Measurements from ENCODE around the gene USP20.
A peak's percentile ranks its signal among the peaks of the same experiment; 100 is the strongest.

USP20 gene

DNA sequence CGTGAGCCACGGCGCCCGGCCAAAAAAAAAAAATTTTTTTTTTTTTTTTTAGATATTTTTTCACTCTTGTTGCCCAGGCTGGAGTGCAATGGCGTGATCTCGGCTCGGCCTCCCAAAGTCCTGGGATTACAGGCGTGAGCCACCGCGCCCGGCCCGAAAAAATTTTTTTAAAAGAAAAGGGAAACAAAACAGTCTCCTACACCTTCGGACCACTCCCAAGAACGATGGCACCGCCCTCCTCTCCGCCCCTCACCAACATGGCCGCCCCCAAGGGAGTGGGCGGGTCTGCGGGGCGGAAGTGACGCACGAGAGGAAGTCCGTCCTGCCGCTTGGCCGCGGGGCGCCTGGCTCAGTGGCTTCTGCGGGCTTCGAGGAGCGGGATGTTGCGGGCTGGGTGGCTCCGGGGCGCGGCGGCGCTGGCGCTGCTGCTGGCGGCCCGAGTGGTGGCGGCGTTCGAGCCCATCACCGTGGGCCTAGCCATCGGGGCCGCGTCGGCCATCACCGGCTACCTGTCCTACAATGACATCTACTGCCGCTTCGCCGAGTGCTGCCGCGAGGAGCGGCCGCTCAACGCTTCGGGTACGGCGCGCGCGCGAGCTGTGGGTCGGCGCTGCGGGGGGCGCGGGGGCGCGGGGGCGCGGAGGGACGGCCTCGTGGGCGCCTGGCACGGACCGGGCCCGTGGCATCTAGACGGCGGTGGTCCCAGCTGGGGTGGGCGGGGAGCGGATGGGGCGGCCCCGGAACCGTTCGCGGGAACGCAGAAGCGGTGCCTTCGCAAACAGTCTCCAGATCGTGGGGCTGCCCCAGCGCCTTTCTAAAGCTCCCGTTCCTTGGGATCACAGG, 32.2 kb upstream of the USP20 start, which contains the start of gene TOR1B (continued):
- TF ChIP-seq, protein P1, sequence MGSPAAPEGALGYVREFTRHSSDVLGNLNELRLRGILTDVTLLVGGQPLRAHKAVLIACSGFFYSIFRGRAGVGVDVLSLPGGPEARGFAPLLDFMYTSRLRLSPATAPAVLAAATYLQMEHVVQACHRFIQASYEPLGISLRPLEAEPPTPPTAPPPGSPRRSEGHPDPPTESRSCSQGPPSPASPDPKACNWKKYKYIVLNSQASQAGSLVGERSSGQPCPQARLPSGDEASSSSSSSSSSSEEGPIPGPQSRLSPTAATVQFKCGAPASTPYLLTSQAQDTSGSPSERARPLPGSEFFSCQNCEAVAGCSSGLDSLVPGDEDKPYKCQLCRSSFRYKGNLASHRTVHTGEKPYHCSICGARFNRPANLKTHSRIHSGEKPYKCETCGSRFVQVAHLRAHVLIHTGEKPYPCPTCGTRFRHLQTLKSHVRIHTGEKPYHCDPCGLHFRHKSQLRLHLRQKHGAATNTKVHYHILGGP (tag by site-specific recombination; IDR thresholded peaks at IDR 0.05) = no peak
- TF ChIP-seq ZNF561 (tag by site-specific recombination; IDR thresholded peaks at IDR 0.05; ENCODE audit: borderline replicate concordance) = no peak; the same call in 1 of the 2 replicates

DNA sequence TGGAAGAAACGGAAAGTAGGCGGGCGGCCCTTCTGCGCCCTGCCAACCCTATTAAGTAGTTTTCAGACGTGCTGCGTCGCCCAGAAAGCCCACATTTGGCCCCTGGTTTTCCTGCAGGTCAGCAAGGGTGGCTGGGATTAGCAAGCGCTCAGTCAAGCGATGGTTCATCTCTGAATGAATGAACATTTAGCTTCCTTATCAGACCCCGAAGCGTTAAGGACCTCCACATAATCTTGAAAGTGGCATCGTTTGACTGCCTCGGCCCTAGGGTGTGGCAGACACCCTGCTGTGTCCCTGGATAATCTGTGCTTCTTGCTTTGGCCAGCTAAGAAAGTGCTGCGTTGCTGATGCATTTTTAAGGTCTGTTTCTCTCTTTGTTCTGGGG, 31.6 kb upstream of the USP20 start:
- H3K27ac ChIP-seq (ENCODE audit: extremely low read depth, low read depth, low read length) = peak overlapping the region; percentile 5; the same call in 1 of the 2 replicates
- H3K36me3 ChIP-seq (ENCODE audit: control insufficient read depth in 2 of 2, insufficient read depth in 1 of 2, low read length in 2 of 2) = peaks cover 8 to 34% of the 10 kb centered on the region in 2 experiments; a peak in 2 of 3 replicates
- no peaks in the 10 kb centered on the region for H3K9me3 ChIP-seq (ENCODE audit: control insufficient read depth, insufficient read depth, low read depth, low read length)
- peak overlapping the region; percentile 80 for H3K4me3 ChIP-seq (ENCODE audit: low read depth, low read length)
- no peaks in the 10 kb centered on the region for H3K4me1 ChIP-seq (ENCODE audit: control insufficient read depth, insufficient read depth, low read length)
- ChIA-PET CTCF (interaction anchor here (0.6 to 2.0 kb wide), 7 partner anchors 13 to 442 kb away, joined by 3 to 7 read pairs (median 4); no protein-coding TSS in a partner anchor), POLR2A (interaction anchor here (0.8 to 2.2 kb wide), 6 partner anchors 8 to 626 kb away, joined by 3 to 8 read pairs (median 4); partner anchors contain the start of gene IER5L)
- TF ChIP-seq SCRT2 (tag by site-specific recombination; IDR thresholded peaks at IDR 0.05) (no peak), ZNF391 (tag by site-specific recombination; IDR thresholded peaks at IDR 0.05; ENCODE audit: borderline replicate concordance, low read depth) (no peak), KLF7 (tag by site-specific recombination; IDR thresholded peaks at IDR 0.05; ENCODE audit: borderline replicate concordance) (0 out of 2 replicates have a peak, but pooled peaks have one; percentile 54), ZNF133 (tag by site-specific recombination; IDR thresholded peaks at IDR 0.05) (no peak), ZNF335 (tag by site-specific recombination; conservative IDR thresholded peaks at IDR 0.05) (peak; percentile 74), ZNF558 (tag by site-specific recombination; IDR thresholded peaks at IDR 0.05) (no peak), OVOL3 (tag by site-specific recombination; IDR thresholded peaks at IDR 0.05) (no peak), ZNF660 (tag by site-specific recombination; IDR thresholded peaks at IDR 0.05) (no peak), ZBTB21 (tag by site-specific recombination; IDR thresholded peaks at IDR 0.05) (no peak), ZNF600 (tag by site-specific recombination; IDR thresholded peaks at IDR 0.05) (no peak), ZBTB8A (tag by site-specific recombination; IDR thresholded peaks at IDR 0.05) (peak; percentile 83), KLF1 (tag by site-specific recombination; IDR thresholded peaks at IDR 0.05) (peak; percentile 52; the same call in 1 of the 2 replicates), HOXA7 (CRISPR knock-in tag; IDR thresholded peaks at IDR 0.05; ENCODE audit: borderline replicate concordance) (no peak), SP2 (tag by site-specific recombination; IDR thresholded peaks at IDR 0.05) (peak; percentile 19; the same call in 1 of the 2 replicates), YY1 (tag by site-specific recombination; IDR thresholded peaks at IDR 0.05) (no peak), MZF1 (tag by site-specific recombination; IDR thresholded peaks at IDR 0.05; ENCODE audit: borderline replicate concordance) (no peak), RBAK (tag by site-specific recombination; IDR thresholded peaks at IDR 0.05) (no peak), KLF9 (tag by site-specific recombination; IDR thresholded peaks at IDR 0.05; ENCODE audit: low read depth) (peak; percentile 11; the same call in 1 of the 2 replicates), GFI1B (tag by site-specific recombination; IDR thresholded peaks at IDR 0.05) (no peak), ZNF121 (tag by site-specific recombination; IDR thresholded peaks at IDR 0.05) (no peak), BCL11A (tag by site-specific recombination; IDR thresholded peaks at IDR 0.05; ENCODE audit: low read depth) (no peak), SP3 (tag by site-specific recombination; IDR thresholded peaks at IDR 0.05) (no peak)
- TF ChIP-seq, protein P2, sequence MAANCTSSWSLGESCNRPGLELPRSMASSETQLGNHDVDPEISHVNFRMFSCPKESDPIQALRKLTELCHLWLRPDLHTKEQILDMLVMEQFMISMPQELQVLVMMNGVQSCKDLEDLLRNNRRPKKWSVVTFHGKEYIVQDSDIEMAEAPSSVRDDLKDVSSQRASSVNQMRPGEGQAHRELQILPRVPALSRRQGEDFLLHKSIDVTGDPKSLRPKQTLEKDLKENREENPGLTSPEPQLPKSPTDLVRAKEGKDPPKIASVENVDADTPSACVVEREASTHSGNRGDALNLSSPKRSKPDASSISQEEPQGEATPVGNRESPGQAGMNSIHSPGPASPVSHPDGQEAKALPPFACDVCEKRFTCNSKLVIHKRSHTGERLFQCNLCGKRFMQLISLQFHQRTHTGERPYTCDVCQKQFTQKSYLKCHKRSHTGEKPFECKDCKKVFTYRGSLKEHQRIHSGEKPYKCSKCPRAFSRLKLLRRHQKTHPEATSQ (tag by site-specific recombination; IDR thresholded peaks at IDR 0.05) = no peak
- TF ChIP-seq, protein P3, sequence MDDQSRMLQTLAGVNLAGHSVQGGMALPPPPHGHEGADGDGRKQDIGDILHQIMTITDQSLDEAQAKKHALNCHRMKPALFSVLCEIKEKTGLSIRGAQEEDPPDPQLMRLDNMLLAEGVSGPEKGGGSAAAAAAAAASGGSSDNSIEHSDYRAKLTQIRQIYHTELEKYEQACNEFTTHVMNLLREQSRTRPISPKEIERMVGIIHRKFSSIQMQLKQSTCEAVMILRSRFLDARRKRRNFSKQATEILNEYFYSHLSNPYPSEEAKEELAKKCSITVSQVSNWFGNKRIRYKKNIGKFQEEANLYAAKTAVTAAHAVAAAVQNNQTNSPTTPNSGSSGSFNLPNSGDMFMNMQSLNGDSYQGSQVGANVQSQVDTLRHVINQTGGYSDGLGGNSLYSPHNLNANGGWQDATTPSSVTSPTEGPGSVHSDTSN (CRISPR knock-in tag; IDR thresholded peaks at IDR 0.05) = no peak
- TF ChIP-seq, protein P1 (tag by site-specific recombination; IDR thresholded peaks at IDR 0.05) = no peak
- TF ChIP-seq, protein P4, sequence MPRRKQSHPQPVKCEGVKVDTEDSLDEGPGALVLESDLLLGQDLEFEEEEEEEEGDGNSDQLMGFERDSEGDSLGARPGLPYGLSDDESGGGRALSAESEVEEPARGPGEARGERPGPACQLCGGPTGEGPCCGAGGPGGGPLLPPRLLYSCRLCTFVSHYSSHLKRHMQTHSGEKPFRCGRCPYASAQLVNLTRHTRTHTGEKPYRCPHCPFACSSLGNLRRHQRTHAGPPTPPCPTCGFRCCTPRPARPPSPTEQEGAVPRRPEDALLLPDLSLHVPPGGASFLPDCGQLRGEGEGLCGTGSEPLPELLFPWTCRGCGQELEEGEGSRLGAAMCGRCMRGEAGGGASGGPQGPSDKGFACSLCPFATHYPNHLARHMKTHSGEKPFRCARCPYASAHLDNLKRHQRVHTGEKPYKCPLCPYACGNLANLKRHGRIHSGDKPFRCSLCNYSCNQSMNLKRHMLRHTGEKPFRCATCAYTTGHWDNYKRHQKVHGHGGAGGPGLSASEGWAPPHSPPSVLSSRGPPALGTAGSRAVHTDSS (tag by site-specific recombination; IDR thresholded peaks at IDR 0.05) = no peak
- TF ChIP-seq, protein P5, sequence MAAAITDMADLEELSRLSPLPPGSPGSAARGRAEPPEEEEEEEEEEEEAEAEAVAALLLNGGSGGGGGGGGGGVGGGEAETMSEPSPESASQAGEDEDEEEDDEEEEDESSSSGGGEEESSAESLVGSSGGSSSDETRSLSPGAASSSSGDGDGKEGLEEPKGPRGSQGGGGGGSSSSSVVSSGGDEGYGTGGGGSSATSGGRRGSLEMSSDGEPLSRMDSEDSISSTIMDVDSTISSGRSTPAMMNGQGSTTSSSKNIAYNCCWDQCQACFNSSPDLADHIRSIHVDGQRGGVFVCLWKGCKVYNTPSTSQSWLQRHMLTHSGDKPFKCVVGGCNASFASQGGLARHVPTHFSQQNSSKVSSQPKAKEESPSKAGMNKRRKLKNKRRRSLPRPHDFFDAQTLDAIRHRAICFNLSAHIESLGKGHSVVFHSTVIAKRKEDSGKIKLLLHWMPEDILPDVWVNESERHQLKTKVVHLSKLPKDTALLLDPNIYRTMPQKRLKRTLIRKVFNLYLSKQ (tag by site-specific recombination; IDR thresholded peaks at IDR 0.05; ENCODE audit: borderline replicate concordance) = no peak

Measured in HEK293 (cell line).